Endothelial cell (in vitro differentiated cells): Measurements from ENCODE around the gene STRN4. TPM values are rescaled to one million over a fixed set of nuclear protein-coding genes. Genes with fewer than 3 reads are reported as not detected.

ENCODE experiments used
- DNase-seq: peaks from one replicate; pipeline ENCODE4 v3.0.0; 2021; ENCODE audit warnings: low spot score
- H3K27ac Mint-ChIP-seq: one replicate; pipeline ENCODE4 v1.8.0; 2021; ENCODE audit warnings: mixed read lengths, inconsistent platforms; ENCODE audit not compliant: unreplicated experiment
- H3K27me3 Mint-ChIP-seq: one replicate; pipeline ENCODE4 v1.8.0; 2021; ENCODE audit warnings: mild to moderate bottlenecking, moderate library complexity, mixed read lengths, inconsistent platforms; ENCODE audit not compliant: unreplicated experiment
- H3K36me3 Mint-ChIP-seq: one replicate; pipeline ENCODE4 v1.8.0; 2021; ENCODE audit warnings: mild to moderate bottlenecking, low read depth, mixed read lengths, inconsistent platforms; ENCODE audit not compliant: unreplicated experiment
- H3K4me1 Mint-ChIP-seq: one replicate; pipeline ENCODE4 v1.8.0; 2021; ENCODE audit warnings: mild to moderate bottlenecking, mixed read lengths, inconsistent platforms; ENCODE audit not compliant: unreplicated experiment
- H3K4me3 Mint-ChIP-seq: one replicate; pipeline ENCODE4 v1.8.0; 2021; ENCODE audit warnings: mild to moderate bottlenecking, mixed read lengths, inconsistent platforms; ENCODE audit not compliant: unreplicated experiment
- H3K9me3 Mint-ChIP-seq: one replicate; pipeline ENCODE4 v1.8.0; 2021; ENCODE audit warnings: mixed read lengths, inconsistent platforms; ENCODE audit not compliant: unreplicated experiment
- CTCF ChIP-seq: fragments of 200-600 bp; sonication (generic); IDR thresholded peaks from one replicate; pipeline ENCODE4 v1.5.0; 2021; ENCODE audit warnings: antibody characterized with exemption; ENCODE audit not compliant: unreplicated experiment
- total RNA-seq: library from RNA; stranded (reverse); fragmentation: NEBNext Ultra II Directional; extraction: Animal tissue kit (Norgen Biotek cat#: 25700); gene quantifications from one replicate; pipeline ENCODE4 v1.2.1, GENCODE V29; 2021; ENCODE audit not compliant: unreplicated experiment

The STRN4 gene
- total RNA-seq, 1 donor from 2014 or later = 111 TPM

- no peak for TF ChIP-seq CTCF
- Mint-ChIP-seq H3K9me3 (no peaks in the 10 kb centered on the region), H3K36me3 (peaks cover 40% of the 10 kb centered on the region), H3K4me1 (peaks cover 5% of the 10 kb centered on the region), H3K4me3 (no peak overlapping the region), H3K27me3 (peaks cover 12% of the 10 kb centered on the region), H3K27ac (no peak overlapping the region)
- no peak for DNase-seq
Observed at GRCh38 chr19:46732966-46733689, 13.1 kb downstream of the STRN4 start.

DNA sequence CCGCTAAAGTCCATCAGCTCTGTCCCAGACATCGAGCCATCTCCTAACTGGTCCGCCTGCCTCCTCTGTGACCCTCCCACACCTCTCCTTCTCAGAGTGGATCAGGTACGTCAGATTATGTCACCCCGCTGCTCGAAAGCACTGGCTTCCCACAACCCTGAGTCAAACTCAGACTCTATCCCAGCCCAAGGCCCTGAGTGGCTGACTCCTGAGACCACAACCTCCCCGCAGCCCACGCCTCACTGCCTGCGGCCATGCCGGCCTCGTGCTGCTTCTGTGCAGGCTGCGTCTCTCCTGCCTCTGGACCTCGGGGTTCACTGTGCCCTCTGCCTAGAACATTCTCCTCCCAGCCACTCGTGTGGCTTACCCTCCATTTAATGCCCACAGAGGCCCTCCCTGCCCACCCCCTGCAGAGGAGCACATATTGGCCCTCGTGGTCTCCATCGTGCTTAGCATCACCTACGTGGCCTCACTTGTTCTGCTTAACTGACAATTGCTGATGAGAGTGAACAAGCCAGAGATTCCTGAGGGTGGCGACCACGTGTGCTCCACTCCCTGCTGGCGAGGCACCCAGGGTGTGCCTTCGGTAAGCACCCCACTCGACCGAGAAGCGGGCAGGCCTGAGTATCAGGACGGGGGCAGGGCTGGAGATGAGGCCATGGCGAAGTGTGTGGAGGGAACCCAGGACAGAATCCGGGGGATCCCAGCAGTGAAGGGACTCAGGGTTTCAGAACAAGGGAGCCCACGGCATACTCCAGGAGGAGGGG is 13.9 kb downstream of the STRN4 start:
- no peaks in the 10 kb centered on the region for H3K9me3 Mint-ChIP-seq
- peaks cover 5% of the 10 kb centered on the region for H3K4me1 Mint-ChIP-seq
- no peak for DNase-seq
- peak overlapping the region; percentile 25 for H3K27ac Mint-ChIP-seq
- peak overlapping the region; percentile 75 for H3K4me3 Mint-ChIP-seq
- peaks cover 38% of the 10 kb centered on the region for H3K36me3 Mint-ChIP-seq
- no peak for TF ChIP-seq CTCF
- peaks cover 12% of the 10 kb centered on the region for H3K27me3 Mint-ChIP-seq

DNA sequence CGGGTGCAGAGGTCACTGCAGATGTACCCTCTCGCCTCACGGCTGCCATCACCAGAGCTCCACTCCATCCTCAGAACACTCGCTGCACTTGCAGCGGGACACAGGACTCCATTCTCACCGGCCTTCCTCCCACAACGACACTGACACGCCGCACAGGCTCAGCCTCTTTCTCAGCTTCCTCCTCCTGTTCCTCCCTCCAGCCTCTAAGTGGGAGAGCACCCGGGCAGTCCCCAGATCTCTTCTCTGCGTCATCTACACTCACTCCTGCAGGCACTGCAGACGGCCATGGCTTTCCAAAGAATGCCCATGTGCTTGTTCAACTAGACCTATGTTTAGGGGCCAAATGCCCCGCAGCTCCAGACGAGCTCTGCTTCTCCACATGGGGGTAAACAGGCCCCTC is 14.7 kb downstream of the STRN4 start:
- TF ChIP-seq CTCF = no peak
- Mint-ChIP-seq H3K36me3 (peaks cover 38% of the 10 kb centered on the region), H3K27ac (peak overlapping the region; percentile 25), H3K9me3 (no peaks in the 10 kb centered on the region), H3K27me3 (peaks cover 16% of the 10 kb centered on the region), H3K4me1 (peaks cover 8% of the 10 kb centered on the region), H3K4me3 (peak overlapping the region; percentile 75)
- no peak for DNase-seq

DNA sequence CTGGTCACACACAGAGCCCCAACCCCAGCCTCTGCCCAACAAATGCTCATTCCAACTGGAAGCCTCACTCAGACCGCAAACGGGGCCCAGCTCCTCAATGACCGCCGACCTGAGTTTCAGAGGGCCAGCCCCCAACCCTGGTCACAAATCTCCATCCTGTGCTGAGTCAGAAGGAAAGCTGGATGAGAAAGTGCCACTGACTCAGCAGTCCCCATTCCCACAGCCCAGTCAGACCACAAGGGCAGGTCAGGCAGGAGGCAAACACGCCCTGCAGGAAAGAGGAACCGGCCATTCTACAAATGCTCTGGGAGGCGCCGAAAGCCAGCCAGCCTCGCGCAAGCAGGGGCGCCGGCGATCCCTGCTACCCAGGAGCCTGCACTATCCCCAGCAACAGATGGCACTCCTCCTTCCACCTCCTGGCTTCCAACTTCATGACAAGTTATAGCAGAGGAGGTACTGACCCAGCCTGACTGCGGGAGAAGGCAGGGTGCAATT is 15.2 kb downstream of the STRN4 start:
- no peak for DNase-seq
- peak overlapping the region; percentile 25 for H3K27ac Mint-ChIP-seq
- H3K36me3 Mint-ChIP-seq = peaks cover 42% of the 10 kb centered on the region
- peaks cover 16% of the 10 kb centered on the region for H3K27me3 Mint-ChIP-seq
- H3K4me1 Mint-ChIP-seq = peaks cover 12% of the 10 kb centered on the region
- TF ChIP-seq CTCF = no peak
- peak overlapping the region; percentile 51 for H3K4me3 Mint-ChIP-seq
- no peaks in the 10 kb centered on the region for H3K9me3 Mint-ChIP-seq

DNA sequence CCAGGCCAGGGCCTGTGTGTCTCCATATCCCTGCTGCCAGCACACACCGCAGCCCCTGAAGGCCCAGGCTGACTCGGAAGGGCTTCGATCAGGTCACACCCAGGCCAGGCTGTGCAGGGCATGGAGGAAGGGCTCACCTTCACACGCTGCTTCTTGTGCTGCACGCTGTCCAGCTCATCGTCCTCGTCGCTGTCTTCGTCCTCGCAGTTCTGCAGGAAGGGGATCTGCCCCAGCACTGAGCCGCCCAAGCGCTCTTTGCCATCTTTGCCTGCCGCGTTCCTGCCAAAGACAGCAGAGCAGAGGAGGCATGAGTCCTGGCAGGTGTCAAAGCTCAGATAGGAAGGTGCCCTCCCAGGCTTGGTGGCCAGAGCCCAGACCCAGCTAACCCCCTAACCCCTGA is 15.7 kb downstream of the STRN4 start:
- DNase-seq = no peak
- H3K27me3 Mint-ChIP-seq = peaks cover 16% of the 10 kb centered on the region
- peaks cover 47% of the 10 kb centered on the region for H3K36me3 Mint-ChIP-seq
- H3K4me3 Mint-ChIP-seq = peak overlapping the region; percentile 51
- TF ChIP-seq CTCF = no peak
- H3K4me1 Mint-ChIP-seq = peaks cover 16% of the 10 kb centered on the region
- no peaks in the 10 kb centered on the region for H3K9me3 Mint-ChIP-seq
- no peak overlapping the region for H3K27ac Mint-ChIP-seq
